ENCODE results near the gene CRIM1.

DNA sequence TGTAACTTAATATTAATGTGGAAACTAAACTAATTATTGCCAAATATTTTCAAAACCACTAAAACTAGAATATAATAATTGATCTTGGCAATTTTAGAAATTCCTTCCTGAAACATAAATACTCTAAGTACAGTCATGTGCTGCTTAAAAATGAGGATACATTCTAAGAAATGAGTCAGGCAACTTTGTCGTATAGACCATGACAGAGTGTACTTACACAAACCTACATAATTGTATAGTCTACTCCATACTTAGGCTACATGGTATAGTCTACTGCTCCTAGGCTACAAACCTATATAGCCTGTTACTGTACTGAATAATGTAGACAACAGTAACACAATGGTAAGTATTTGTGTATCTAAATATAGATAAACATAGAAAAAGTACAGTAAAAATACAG, 214.8 kb downstream of the CRIM1 start:
- no peak for TF ChIP-seq CTCF (IDR thresholded peaks at IDR 0.05)
- TF ChIP-seq POLR2A (IDR thresholded peaks at IDR 0.05; ENCODE audit: low read depth): no peak
- TF ChIP-seq POLR2AphosphoS5 (IDR thresholded peaks at IDR 0.05): no peak
